Suppressor macrophage (primary cell): ENCODE data around the gene SLC23A2.

ENCODE experiments used
- DNase-seq, 4 experiments: peaks; one replicate each; pipeline ENCODE4 v3.0.0-alpha.2; 2020 to 2022

Gene SLC23A2

DNA sequence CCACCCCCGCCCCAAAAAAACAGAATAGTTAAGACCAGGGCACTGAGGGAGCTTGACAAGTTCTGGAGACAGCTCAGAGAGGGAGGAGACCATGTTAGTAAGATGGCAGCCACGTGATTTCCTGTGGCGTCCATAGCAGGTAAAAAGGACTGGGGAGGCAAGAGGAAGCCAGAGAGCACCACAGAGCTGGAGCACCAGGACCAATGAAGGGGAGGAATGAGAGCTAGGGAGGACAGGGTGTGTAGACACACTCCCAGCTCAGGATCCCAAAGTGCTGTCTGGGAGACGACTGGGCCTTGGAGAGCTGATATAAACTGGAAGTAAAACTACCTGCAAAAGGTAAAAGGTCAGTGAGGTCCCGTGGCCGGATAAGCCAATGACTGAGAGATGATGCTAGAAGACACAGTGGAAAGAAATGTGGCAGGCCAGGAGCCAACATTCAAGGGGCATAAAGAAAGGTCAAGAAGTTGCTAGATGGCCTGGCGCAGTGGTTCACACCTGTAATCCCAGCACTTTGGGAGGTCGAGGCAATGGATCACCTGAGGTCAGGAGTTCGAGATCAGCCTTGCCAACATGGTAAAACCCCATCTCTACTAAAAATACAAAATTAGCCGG is 39.0 kb downstream of the SLC23A2 start:
- peak in 2 of 4 experiments; percentile 15 to 39 for DNase-seq

DNA sequence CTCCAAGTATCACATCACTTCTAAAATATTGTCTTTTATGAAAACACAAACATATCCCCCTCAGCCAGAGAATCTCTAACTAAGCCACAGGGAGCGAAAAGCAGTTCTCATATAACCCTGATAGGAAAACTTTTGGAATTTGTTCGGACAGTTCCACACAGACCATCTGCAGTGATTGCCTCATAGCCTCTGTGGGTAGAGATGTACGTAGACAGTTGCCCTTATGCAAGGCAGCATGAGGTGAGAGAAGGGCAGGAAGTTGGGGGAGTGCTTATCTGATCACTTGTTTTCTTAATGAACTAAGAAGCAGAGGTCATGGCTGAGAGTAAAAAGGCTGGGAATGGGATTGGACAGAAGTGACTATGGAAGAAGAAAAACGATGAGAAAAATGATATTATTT is 39.6 kb downstream of the SLC23A2 start:
- peak; percentile 80 to 90 (median 82) for DNase-seq

DNA sequence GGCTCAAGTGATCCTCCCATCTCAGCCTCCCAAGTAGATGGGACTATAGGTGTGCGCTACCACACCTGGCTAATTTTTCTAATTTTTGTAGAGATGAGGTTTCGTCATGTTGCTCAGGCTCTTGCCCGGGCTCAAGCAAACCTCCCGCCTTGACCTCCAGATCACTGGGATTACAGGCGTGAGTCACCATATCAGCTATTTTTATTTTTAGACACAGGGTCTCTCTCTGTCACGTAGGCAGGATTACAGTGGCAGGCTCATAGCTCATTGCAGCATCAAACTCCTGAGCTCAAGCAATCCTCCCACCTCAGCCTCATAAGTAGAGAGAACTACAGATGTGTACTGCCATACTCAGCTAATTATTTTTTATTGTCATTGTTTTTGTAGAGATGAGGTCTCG is 41.7 kb downstream of the SLC23A2 start:
- DNase-seq = peak; percentile 73 to 90 (median 76)

GRCh38 chr20:4957939-4958362 is 43.4 kb downstream of the SLC23A2 start:
- peak in 2 of 4 experiments; percentile 11 to 30 for DNase-seq

- DNase-seq = no peak
Measured at GRCh38 chr20:4957187-4957586, 44.1 kb downstream of the SLC23A2 start.

- DNase-seq = peak; percentile 36 to 78 (median 68)
Measured at GRCh38 chr20:4956200-4956810, 45.0 kb downstream of the SLC23A2 start.

GRCh38 chr20:4953881-4954280 is 47.4 kb downstream of the SLC23A2 start:
- DNase-seq = no peak

DNA sequence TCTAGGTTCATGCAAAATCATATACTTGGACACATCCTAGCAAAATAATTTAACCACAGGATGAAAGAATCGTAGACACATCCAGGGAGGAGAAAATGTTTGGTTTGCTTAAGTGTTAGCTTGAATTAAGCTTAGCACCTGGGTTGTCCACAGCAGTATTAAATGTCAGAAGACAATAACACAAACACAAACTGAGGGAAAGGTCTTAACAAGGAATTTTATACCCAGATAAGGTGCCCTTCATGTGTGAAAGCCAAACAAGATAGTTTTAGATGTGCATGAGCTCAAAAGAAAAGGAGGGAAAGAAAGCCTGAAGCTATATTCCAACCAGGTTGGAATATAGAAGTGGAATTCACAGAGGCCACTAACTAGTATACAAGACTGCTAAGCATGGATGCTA is 49.1 kb downstream of the SLC23A2 start:
- DNase-seq = no peak

DNA sequence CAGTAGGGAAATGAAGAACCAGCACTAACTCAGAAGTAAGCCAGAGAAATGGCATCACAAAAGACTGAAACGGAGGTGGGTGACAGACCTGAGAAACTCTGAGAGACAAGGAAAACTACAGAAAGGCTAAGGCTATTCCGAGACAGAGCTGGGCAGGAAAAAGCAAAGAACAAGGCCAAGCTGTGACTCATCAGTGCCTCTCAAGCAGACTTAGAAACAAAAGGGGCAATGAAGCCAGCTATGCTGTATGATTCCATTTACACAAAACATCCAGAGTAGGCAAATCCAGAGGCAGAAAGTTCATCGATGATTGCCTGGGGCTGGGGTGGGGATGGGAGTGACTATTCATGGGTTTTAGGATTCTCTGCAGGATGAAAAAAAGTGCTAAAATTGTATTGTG is 50.0 kb downstream of the SLC23A2 start:
- DNase-seq = no peak

GRCh38 chr20:4950841-4951240 is 50.5 kb downstream of the SLC23A2 start:
- no peak for DNase-seq

DNA sequence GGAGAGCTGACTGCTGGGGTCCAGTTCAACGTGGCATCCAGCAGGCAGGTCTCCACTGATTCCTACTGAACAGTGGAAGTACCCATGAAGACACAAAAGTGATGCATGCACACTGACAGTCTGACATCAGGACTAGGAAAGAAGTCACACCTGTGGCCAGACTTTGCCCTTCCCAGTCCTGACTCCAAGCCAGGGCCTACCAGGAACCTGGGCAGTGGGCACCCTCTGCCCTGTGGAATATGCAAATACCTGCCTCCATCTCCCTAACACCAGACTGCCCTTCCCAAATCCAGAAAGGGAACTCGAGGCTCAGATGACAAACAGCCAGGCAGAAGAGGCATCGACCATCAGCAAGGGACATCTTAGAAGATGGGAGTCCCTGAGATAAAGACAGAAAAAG is 50.9 kb downstream of the SLC23A2 start:
- no peak for DNase-seq

- DNase-seq = peak in 2 of 4 experiments; percentile 35 to 50
Measured at GRCh38 chr20:4949833-4950178, 51.5 kb downstream of the SLC23A2 start.

- no peak for DNase-seq
Measured at GRCh38 chr20:4947817-4948559, 53.3 kb downstream of the SLC23A2 start.

DNA sequence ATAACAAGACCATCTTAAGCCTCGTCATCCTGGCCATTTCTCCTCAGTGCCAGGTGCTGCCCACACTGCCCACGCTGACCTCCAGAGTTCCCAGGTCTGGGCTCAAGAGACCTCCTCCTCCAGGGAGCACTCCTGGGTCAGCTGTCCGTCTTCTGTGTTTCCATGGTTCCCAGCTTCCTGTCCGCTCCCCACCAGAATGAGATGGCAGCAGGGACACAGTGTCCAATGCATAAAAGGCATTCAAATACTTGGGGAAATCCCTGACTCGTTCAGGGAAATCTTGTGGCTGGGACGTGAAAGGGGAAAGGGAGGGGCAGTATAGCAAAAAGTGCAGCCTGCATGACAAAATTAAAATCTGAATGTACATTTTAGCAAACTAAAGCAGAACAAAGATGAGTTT is 54.3 kb downstream of the SLC23A2 start:
- DNase-seq = peak; percentile 40 to 69 (median 54)

GRCh38 chr20:4946585-4946984 is 54.7 kb downstream of the SLC23A2 start:
- no peak for DNase-seq

DNA sequence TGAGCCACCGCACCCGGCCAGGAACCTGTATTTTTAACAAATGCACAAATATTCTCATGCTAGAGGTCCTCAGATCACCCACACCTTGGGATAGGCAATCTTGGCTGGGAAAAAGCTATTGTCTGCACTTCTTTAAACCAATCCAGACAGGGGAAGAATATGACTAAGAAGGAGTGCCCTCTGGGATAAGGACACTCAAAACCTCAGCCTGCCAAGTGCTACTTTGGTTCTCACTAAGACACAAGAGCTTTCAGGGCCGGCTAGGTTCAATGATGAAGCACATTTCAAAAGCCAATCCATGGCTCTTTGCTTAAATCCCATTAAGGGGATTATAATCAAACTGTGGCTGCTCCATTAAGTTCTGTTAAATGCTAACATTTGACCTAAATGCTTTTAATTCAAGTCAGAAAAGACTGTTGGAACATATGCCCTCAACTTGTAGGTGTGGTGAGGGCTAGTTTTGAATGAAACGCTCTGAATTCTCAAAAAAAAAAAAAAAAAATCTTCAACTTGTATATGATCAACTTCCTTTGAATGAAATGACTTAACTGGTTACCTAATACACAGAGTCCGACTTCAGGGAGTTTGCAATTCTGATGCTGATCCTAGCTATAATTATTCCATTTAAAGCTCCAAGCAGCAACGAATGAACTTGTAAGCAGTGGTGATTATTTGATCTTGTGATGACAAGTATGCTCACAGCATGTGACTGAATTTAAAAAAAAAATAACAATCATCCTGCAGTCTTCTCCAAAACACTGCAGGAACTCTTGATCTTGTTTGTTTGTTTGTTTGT is 56.6 kb downstream of the SLC23A2 start:
- peak; percentile 37 to 71 (median 48) for DNase-seq

DNA sequence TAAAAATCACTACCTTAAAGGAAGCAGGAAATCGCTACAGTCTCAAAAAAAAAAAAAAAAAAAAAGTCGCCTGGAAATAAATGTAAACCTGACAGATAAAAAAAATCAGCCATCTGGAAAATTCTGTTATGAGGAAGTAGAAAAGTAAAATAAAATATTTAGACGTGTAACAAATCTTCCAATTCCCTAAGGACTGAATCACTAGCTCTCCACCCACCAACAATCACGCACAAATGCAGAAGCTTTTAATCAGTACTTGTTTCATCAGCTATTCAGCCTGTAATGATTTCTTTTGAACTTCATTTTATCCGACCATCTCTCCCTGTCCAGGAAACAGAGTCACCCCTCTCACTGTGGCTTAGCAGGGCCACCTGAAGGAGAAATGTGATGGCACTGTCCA is 59.0 kb downstream of the SLC23A2 start:
- peak; percentile 40 to 66 (median 48) for DNase-seq

DNA sequence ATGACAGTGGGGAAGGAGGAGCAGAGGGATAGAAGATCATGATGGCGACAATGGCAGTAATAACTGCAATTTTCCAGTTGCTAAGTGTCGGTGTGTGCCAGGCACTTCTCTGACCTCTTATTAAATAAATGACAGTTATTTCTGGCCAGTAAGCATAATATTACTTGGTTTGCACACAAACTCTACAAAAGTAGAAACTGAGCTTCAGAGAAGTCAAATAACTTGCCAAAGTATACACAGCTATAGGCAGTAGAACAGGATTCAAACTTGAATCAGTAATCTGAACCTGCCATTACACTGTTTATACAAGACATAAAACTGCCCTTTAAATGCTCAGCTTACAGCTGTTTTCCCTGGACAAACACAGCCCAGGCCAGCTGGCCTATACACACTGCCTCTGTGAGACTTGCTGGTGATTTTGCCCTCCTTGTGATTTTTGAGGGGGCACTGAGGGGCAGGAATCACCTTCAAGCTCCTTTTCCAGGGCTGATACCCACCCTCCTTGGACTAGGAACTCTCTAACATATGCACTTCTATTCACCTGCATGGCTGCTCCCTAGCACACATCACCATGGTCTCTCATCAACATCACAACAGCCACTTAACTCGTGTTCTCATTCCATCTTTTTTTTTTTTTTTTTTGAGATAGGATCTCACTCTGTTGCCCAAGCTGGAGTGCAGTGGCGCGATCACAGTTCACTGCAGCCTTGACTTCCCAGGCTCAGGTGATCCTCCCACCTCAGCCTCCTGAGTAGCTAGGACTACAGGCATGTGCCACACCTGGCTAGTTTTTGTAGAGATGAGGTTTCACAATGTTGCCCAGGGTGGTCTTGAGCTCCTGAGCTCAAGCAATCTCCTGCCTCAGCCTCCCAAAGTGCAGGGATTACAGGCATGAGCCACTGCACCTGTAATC is 63.6 kb downstream of the SLC23A2 start:
- DNase-seq = no peak

DNA sequence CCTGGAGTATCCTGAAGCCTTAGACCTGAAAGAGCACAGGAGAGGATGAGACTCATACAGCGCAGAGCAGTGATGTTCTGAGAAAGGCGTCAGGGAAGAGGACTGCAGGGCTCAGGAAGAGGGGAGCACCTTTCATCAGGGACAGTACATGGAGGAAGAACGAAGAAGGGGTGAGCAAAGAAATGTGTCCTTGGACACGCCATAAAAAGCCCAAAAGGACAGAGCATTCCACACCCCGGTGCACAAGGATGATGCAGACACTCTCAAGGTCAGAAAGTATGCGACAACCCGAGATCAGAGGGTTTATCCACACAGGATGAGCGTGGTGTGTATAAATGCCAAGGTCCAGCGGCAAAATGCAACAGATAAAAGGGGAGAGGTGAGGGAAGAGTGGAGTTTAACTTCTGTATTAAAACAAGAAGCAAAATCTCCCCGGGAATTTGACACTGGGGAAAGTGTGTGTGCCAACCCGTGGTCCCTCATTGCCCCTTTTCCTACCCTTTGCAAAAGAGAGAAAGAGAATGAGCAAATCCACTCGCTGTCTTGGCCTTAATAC is 64.4 kb downstream of the SLC23A2 start:
- DNase-seq = no peak

GRCh38 chr20:4936392-4936850 is 64.9 kb downstream of the SLC23A2 start:
- no peak for DNase-seq

DNA sequence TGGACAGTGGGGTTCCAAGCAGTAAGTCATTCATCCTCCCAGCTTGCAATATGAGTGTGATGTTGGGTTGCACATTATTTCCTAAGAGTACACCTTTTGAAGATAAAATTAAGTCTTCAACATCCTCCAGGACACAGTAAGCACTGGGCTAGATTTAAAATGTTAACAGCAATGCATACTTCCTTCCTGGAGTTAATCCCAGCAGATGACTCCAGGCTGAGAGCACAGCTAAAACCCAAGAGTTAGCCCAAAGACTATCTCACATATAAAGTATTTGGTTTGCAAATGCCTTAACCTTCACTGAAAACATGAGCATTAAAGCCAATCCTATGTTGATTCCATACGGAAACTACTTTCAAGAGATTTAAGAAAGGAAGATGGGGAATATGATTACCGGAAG is 69.2 kb downstream of the SLC23A2 start:
- DNase-seq = no peak
